ENCODE results near the gene ASB6.

DNA sequence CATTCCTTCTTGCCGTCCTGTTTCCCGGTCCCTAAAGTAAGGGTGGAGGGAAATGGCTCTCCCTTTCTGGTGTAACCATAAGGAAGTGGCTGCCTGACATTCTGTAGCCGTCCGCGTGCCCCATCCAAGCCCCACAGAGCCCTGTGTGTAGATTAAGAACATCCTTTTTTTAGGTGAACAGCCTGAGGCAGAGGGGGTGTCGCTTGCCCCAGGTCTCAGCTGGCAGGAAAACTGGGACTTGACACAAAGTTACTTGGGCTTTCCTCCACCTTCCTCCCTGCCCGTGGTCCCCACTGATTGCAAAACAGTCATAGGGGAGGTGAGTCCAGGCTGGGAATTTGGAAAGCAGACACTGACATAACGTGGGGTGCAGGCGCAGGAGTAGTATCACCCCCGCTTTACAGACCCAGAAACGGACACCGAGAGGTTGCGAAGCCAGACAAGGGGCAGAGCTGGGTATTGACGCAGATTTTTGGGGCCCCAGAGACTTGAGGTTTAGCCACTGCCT, 43.8 kb downstream of the ASB6 start:
- TF ChIP-seq, protein P1, sequence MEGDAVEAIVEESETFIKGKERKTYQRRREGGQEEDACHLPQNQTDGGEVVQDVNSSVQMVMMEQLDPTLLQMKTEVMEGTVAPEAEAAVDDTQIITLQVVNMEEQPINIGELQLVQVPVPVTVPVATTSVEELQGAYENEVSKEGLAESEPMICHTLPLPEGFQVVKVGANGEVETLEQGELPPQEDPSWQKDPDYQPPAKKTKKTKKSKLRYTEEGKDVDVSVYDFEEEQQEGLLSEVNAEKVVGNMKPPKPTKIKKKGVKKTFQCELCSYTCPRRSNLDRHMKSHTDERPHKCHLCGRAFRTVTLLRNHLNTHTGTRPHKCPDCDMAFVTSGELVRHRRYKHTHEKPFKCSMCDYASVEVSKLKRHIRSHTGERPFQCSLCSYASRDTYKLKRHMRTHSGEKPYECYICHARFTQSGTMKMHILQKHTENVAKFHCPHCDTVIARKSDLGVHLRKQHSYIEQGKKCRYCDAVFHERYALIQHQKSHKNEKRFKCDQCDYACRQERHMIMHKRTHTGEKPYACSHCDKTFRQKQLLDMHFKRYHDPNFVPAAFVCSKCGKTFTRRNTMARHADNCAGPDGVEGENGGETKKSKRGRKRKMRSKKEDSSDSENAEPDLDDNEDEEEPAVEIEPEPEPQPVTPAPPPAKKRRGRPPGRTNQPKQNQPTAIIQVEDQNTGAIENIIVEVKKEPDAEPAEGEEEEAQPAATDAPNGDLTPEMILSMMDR (IDR thresholded peaks at IDR 0.05; ENCODE audit: low read depth, low read length, missing input control): no peak
- no peak for TF ChIP-seq SP1 (IDR thresholded peaks at IDR 0.05)
- no peak for TF ChIP-seq TAF1 (conservative IDR thresholded peaks at IDR 0.05)
- TF ChIP-seq FOXA2 (IDR thresholded peaks at IDR 0.05): no peak
- no peak for TF ChIP-seq JUND (IDR thresholded peaks at IDR 0.05)
- no peak for TF ChIP-seq RXRA (IDR thresholded peaks at IDR 0.05)
- TF ChIP-seq, protein P2, sequence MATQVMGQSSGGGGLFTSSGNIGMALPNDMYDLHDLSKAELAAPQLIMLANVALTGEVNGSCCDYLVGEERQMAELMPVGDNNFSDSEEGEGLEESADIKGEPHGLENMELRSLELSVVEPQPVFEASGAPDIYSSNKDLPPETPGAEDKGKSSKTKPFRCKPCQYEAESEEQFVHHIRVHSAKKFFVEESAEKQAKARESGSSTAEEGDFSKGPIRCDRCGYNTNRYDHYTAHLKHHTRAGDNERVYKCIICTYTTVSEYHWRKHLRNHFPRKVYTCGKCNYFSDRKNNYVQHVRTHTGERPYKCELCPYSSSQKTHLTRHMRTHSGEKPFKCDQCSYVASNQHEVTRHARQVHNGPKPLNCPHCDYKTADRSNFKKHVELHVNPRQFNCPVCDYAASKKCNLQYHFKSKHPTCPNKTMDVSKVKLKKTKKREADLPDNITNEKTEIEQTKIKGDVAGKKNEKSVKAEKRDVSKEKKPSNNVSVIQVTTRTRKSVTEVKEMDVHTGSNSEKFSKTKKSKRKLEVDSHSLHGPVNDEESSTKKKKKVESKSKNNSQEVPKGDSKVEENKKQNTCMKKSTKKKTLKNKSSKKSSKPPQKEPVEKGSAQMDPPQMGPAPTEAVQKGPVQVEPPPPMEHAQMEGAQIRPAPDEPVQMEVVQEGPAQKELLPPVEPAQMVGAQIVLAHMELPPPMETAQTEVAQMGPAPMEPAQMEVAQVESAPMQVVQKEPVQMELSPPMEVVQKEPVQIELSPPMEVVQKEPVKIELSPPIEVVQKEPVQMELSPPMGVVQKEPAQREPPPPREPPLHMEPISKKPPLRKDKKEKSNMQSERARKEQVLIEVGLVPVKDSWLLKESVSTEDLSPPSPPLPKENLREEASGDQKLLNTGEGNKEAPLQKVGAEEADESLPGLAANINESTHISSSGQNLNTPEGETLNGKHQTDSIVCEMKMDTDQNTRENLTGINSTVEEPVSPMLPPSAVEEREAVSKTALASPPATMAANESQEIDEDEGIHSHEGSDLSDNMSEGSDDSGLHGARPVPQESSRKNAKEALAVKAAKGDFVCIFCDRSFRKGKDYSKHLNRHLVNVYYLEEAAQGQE (IDR thresholded peaks at IDR 0.05): no peak
- TF ChIP-seq MAX (IDR thresholded peaks at IDR 0.05): no peak
- TF ChIP-seq, protein P3, sequence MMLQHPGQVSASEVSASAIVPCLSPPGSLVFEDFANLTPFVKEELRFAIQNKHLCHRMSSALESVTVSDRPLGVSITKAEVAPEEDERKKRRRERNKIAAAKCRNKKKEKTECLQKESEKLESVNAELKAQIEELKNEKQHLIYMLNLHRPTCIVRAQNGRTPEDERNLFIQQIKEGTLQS (IDR thresholded peaks at IDR 0.05): no peak

Data from liver (tissue), 3 donors.